NCI-H774 (cell line): Measurements from ENCODE around the gene PRPH.
"Not testable (repeated sequence)": the region's sequence is repeated elsewhere in the genome, so short reads cannot be mapped to it uniquely, and the experiment has no call there.

Experiments
- DNase-seq: peaks from one replicate; lab custom pipeline; 2025; lab: John Stamatoyannopoulos, UW

The PRPH gene

GRCh38 chr12:49332891-49333371 lies 38.0 kb downstream of the PRPH start:
- DNase-seq, result no peak

- DNase-seq, result not testable (repeated sequence)
These were observed 38.8 kb downstream of the PRPH start for GRCh38 chr12:49333778-49334177.

GRCh38 chr12:49334226-49334625 lies 39.3 kb downstream of the PRPH start:
- DNase-seq, result no peak

- no peak for DNase-seq
These were observed 39.7 kb downstream of the PRPH start for GRCh38 chr12:49334681-49335080.

GRCh38 chr12:49335118-49335954 lies 40.4 kb downstream of the PRPH start:
- no peak for DNase-seq

- no peak for DNase-seq
These were observed 41.2 kb downstream of the PRPH start for GRCh38 chr12:49335955-49336644.

- peak; percentile 76 for DNase-seq
These were observed 42.0 kb downstream of the PRPH start, which contains the start of gene C1QL4 for GRCh38 chr12:49336645-49337584. C1QL4 (minus strand) TSS chr12:49337188; CDS start chr12:49336477, 711 bp downstream.

GRCh38 chr12:49338830-49339463 lies 44.0 kb downstream of the PRPH start:
- no peak for DNase-seq

GRCh38 chr12:49339464-49339861 lies 44.5 kb downstream of the PRPH start:
- DNase-seq, result no peak

GRCh38 chr12:49340095-49340870 lies 45.3 kb downstream of the PRPH start:
- no peak for DNase-seq

- DNase-seq, result no peak
These were observed 46.2 kb downstream of the PRPH start for GRCh38 chr12:49340971-49341776.

GRCh38 chr12:49341777-49342065 lies 46.8 kb downstream of the PRPH start:
- DNase-seq, result no peak

- peak; percentile 79 for DNase-seq
These were observed 47.3 kb downstream of the PRPH start for GRCh38 chr12:49342066-49342913.

GRCh38 chr12:49342914-49343731 lies 48.2 kb downstream of the PRPH start:
- no peak for DNase-seq

- DNase-seq, result no peak
These were observed 49.6 kb downstream of the PRPH start for GRCh38 chr12:49344486-49345050.

- no peak for DNase-seq
These were observed 50.3 kb downstream of the PRPH start for GRCh38 chr12:49345051-49345824.
